GM10266 (cell line): ENCODE measurements around the gene ULK4.

Experiments used
- DNase-seq: peaks from one replicate; pipeline ENCODE4 v3.0.0; 2012; ENCODE audit errors: extremely low spot score
- TF ChIP-seq, protein P1 (sequence below): IDR thresholded peaks from 2 replicates; pipeline ENCODE4 v1.5.1; 2012; ENCODE audit warnings: mild to moderate bottlenecking, low read depth; ENCODE audit not compliant: control insufficient read depth, insufficient read depth; ENCODE audit errors: missing control alignments

ULK4 gene

DNA sequence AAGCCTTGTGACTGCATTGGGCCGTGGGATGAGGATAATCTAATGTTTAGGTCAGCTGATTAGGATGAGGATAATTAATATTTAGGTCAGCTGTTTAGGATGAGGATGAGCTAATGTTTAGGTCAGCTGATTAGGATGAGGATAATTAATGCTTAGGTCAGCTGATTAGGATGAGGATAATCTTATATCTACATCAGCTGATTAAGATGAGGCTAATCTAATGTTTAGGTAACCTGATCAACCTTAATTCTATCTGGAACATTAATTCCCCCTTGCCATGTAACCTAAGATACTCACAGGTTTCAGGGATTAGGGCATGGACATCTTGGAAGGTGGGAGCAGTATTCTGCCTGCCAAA is 362.8 kb downstream of the ULK4 start:
- TF ChIP-seq, protein P1, sequence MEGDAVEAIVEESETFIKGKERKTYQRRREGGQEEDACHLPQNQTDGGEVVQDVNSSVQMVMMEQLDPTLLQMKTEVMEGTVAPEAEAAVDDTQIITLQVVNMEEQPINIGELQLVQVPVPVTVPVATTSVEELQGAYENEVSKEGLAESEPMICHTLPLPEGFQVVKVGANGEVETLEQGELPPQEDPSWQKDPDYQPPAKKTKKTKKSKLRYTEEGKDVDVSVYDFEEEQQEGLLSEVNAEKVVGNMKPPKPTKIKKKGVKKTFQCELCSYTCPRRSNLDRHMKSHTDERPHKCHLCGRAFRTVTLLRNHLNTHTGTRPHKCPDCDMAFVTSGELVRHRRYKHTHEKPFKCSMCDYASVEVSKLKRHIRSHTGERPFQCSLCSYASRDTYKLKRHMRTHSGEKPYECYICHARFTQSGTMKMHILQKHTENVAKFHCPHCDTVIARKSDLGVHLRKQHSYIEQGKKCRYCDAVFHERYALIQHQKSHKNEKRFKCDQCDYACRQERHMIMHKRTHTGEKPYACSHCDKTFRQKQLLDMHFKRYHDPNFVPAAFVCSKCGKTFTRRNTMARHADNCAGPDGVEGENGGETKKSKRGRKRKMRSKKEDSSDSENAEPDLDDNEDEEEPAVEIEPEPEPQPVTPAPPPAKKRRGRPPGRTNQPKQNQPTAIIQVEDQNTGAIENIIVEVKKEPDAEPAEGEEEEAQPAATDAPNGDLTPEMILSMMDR = no peak
- no peak for DNase-seq

DNA sequence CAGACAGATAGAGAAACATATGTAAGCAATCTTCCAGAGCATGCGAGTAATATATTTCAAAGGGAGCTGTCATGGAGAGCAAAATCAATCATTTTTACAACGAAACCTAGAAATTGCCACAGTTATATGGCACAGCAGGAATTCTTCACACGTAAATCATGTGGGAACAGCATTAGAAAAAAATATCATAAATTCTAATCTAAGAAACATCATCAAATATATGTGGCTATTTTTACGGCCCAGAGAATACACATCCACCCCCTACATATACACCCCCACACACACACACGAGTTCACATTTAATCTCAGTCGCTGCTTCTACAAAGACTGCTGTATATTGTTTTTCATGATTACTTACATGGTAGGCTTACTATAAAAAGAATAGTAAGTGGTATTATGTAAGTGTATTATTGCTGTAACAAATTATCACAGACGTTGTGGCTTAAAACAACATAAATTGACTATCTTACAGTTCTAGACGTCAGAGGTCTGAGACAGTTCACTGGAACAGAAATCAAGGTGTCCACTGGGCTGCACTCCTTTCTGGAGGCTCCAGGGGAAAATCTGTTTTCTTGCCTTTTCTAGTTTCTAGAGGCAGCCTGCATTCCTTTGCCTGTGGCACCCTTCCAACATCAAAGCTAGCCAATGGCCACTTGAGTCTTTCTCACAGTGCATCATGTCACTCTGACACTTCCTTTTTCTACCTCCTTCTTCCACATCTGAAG is 363.3 kb downstream of the ULK4 start:
- DNase-seq = no peak
- TF ChIP-seq, protein P1 = no peak

DNA sequence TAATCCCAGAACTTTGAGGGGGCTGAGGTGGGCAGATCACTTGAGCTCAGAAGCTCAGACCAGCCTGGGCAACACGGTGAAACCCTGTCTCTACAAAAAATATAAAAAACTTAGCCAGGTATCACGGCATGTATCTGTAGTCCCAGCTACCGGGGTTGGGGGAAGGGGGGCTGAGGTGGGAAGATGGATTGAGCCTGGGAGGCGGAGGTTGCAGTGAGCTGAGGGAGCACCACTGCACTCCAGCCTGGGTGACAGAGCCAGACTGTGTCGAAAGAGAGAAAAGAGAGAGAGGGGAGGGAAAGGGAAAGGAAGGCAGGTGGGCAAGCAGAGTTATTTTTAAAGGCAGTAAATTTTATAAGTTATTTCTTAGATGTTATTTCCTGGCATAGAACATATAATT is 368.1 kb downstream of the ULK4 start:
- no peak for DNase-seq
- TF ChIP-seq, protein P1 = no peak

DNA sequence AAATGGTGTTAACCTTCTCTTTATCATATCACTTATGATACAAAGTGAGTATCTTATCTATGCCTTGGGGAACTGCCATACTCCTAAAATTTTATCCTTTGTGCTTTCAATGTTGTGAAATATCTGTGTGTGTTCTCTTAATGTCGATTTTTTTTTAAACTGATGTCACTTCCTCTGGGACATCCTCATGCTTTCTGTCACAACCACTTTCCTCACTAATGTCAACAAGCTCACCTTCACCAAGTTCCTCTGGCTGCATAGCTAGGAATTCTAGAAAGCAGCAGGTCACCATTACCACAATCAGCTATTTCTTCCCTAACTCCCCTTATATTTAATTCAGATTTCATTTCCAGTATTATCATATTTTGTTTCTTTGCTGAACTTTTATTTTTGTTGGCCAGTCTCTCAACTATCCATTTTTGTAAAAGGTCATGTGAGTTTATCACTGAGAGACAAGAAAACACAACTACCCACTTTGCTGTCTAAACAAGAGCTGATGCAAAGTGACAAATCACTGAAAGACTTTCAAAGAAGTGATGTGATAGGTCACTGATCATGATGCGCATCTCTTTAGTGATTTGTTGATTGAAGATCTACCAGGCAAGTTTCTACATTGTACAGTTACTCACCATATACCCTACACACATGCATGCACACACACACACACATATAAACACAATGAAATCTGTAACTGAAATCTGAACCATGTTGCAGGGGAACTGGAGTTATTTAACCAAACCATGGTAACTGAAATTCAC is 369.0 kb downstream of the ULK4 start:
- TF ChIP-seq, protein P1 = no peak
- DNase-seq = no peak

DNA sequence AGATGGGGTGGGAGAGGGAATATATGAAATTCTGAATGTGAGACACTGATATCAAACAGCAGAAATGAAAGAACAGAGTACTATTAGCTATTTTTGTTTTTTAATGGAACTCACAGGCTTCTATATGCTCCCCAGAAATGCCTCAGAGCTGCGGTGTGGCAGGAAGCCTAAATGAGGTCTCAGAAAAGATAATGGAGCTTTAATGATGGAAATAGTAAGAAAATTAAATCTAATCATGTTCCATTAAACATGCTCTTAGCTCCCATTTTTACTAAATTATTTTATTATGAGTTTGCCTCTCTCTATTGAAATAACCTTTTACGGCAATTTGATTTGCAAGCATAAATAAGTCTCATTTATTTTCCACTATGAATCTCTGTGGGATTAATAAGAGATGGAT is 378.9 kb downstream of the ULK4 start:
- DNase-seq = no peak
- TF ChIP-seq, protein P1 = no peak

DNA sequence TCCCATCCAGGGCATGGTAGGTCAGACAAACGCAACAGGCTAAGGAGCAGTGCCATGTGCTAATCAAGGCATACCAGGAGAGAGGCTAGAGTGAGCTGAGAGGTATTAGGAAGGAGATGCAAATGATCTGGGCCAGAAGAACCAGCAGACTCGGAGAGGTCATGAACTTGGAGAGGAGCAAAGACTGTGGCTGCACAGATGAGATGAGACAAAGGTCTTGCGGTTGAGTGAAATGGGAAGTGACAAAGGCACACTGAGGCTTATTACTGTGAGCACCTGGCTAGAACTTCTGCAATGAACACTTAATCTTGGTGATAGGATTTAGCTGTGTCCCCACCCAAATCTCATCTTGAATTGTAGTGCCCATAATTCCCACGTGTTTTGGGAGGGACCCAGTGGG is 380.2 kb downstream of the ULK4 start:
- TF ChIP-seq, protein P1 = no peak
- peak; percentile 48 for DNase-seq
